MCF 10A (cell line): ENCODE data around the gene PC. TPM values are rescaled to one million over a fixed set of nuclear protein-coding genes. Genes with fewer than 3 reads are reported as not detected.

Experiments used
- BruUV-seq: library from RNA; stranded (reverse); fragments of 400-500 nt; replicated peaks from 2 replicates; lab custom pipeline; 2021; lab: Mats Ljungman, UMichigan
- CTCF ChIA-PET: fragments of 300-600 bp; sonication (Branson Sonifier 250); formaldehyde crosslinking; extraction: SDS; loops from one replicate; lab custom pipeline; 2021; ENCODE audit warnings: antibody characterized with exemption, inconsistent platforms; lab: Yijun Ruan, JAX
- POLR2A ChIA-PET: fragments of 300-600, 350-650 bp; sonication (Branson Sonifier 250); formaldehyde crosslinking; extraction: SDS; loops from one replicate; lab custom pipeline; 2020; ENCODE audit warnings: antibody characterized with exemption, inconsistent platforms; lab: Yijun Ruan, JAX
- DNase-seq: peaks from one replicate; pipeline ENCODE4 v3.0.0-alpha.2; 2018; ENCODE audit not compliant: unreplicated experiment
- H3K27ac Mint-ChIP-seq: one replicate; pipeline ENCODE4 v1.8.0; 2022; ENCODE audit warnings: mild to moderate bottlenecking, low read depth, mixed read lengths; ENCODE audit not compliant: unreplicated experiment
- H3K27me3 Mint-ChIP-seq: one replicate; pipeline ENCODE4 v1.8.0; 2022; ENCODE audit warnings: mixed read lengths; ENCODE audit not compliant: insufficient read depth, unreplicated experiment
- H3K36me3 Mint-ChIP-seq: one replicate; pipeline ENCODE4 v1.8.0; 2022; ENCODE audit warnings: mild to moderate bottlenecking, moderate library complexity, mixed read lengths; ENCODE audit not compliant: insufficient read depth, unreplicated experiment
- H3K4me1 Mint-ChIP-seq: one replicate; pipeline ENCODE4 v1.8.0; 2022; ENCODE audit warnings: mixed read lengths; ENCODE audit not compliant: insufficient read depth, unreplicated experiment
- H3K4me3 Mint-ChIP-seq: one replicate; pipeline ENCODE4 v1.8.0; 2022; ENCODE audit warnings: mild to moderate bottlenecking, moderate library complexity, mixed read lengths; ENCODE audit not compliant: unreplicated experiment
- H3K9me3 Mint-ChIP-seq: one replicate; pipeline ENCODE4 v1.8.0; 2022; ENCODE audit warnings: mixed read lengths; ENCODE audit not compliant: unreplicated experiment
- intact Hi-C: fragments of 100-400 bp; cut with micrococcal nuclease; formaldehyde crosslinking; loops from 2 replicates; pipeline ENCODE4 v1.14.1; 2022
- total RNA-seq: library from RNA; stranded (reverse); gene quantifications from 2 replicates; pipeline ENCODE4 v1.2.3, GENCODE V29; 2022
- TF ChIP-seq, protein P1 (sequence below): fragments of 200-600 bp; IDR thresholded peaks from one replicate; pipeline ENCODE4 v1.8.0; 2022; ENCODE audit warnings: antibody characterized with exemption, mild to moderate bottlenecking; ENCODE audit not compliant: unreplicated experiment

The PC gene
- total RNA-seq, 1 experiment from 2014 or later, result 37.7 TPM

DNA sequence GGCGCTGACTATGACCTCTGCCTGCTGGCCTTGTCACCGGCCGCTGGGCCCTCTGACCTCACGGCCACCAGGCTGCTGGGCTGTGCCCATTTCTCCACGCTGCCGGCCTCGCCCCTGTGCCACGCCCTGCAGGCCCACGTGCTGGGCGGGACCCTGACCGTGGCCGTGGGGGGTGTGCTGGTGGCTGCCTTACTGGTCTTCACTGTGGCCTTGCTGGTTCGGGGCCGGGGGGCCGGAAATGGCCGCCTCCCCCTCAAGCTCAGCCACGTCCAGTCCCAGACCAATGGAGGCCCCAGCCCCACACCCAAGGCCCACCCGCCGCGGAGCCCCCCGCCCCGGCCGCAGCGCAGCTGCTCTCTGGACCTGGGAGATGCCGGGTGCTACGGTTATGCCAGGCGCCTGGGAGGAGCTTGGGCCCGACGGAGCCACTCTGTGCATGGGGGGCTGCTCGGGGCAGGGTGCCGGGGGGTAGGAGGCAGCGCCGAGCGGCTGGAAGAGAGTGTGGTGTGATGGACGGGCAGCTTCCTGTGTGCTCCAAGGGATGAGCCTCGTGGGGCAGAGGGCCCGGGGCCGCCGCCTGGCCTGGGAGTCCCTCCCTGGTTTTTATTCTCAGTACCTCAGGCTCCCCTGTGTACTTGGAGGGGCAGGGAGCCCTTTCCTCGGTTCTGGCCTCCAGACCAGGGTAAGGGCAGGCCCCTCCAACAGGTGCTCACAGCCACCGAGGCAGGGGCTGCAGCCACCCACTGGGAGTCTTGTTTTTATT lies 98.3 kb downstream of the PC start:
- H3K27me3 Mint-ChIP-seq, result no peaks in the 10 kb centered on the region
- no TSS peak for BruUV-seq
- TF ChIP-seq, protein P1, sequence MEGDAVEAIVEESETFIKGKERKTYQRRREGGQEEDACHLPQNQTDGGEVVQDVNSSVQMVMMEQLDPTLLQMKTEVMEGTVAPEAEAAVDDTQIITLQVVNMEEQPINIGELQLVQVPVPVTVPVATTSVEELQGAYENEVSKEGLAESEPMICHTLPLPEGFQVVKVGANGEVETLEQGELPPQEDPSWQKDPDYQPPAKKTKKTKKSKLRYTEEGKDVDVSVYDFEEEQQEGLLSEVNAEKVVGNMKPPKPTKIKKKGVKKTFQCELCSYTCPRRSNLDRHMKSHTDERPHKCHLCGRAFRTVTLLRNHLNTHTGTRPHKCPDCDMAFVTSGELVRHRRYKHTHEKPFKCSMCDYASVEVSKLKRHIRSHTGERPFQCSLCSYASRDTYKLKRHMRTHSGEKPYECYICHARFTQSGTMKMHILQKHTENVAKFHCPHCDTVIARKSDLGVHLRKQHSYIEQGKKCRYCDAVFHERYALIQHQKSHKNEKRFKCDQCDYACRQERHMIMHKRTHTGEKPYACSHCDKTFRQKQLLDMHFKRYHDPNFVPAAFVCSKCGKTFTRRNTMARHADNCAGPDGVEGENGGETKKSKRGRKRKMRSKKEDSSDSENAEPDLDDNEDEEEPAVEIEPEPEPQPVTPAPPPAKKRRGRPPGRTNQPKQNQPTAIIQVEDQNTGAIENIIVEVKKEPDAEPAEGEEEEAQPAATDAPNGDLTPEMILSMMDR, result no peak
- H3K27ac Mint-ChIP-seq, result no peak overlapping the region
- POLR2A ChIA-PET, result interaction anchor here (2.5 kb wide), 1 partner anchor 76 kb away, joined by 19 read pairs; no protein-coding TSS in a partner anchor
- DNase-seq, result no peak
- CTCF ChIA-PET, result interaction anchor here (0.6 to 1.2 kb wide), 2 partner anchors 9 to 116 kb away, joined by 3 read pairs; partner anchors contain the start of gene C11orf86
- H3K4me1 Mint-ChIP-seq, result peaks cover 6% of the 10 kb centered on the region
- intact Hi-C loops, result loop anchor here (5.0 to 10.0 kb wide), 2 partner anchors 112 to 195 kb away; partner anchors contain the start of gene RHOD
- H3K9me3 Mint-ChIP-seq, result no peaks in the 10 kb centered on the region
- peaks cover 68% of the 10 kb centered on the region for H3K36me3 Mint-ChIP-seq
- H3K4me3 Mint-ChIP-seq, result no peak overlapping the region

DNA sequence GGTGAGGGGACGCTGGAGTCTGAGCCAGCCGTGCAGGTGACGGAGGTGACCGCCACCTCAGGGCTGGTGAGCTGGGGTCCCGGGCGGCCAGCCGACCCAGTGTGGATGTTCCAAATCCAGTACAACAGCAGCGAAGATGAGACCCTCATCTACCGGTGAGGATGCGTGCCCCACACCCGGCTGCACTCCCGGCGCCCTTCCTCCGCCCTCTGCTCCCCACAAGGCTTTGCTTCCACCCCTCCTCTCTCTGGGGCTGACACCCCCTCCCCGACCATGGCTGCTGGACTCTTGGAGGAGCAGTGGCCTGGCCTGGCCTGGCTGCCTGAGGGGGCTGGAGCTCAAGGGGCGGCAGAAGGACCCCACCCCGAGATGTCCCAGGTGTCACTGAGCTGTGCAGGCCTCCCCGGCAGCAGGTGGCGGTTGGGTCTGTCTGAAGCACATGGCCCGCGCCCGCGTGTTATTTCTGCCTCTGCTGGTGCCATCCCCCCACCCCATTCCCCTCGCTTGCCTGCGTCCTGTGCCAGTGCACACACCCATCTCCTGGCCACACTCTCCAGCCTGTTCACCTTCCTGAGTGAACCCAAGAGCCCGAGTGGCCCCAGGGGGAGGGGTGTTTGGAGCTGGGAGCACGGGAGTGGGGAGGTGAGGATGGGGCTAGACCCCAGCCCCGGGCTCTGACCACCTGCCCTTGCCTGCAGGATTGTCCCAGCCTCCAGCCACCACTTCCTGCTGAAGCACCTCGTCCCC lies 99.1 kb downstream of the PC start:
- Mint-ChIP-seq H3K27me3 (no peaks in the 10 kb centered on the region), H3K27ac (no peak overlapping the region), H3K4me1 (peaks cover 6% of the 10 kb centered on the region), H3K4me3 (peak overlapping the region; percentile 48), H3K36me3 (peaks cover 71% of the 10 kb centered on the region), H3K9me3 (no peaks in the 10 kb centered on the region)
- no TSS peak for BruUV-seq
- ChIA-PET POLR2A (interaction anchor here (2.5 kb wide), 1 partner anchor 77 kb away, joined by 19 read pairs; no protein-coding TSS in a partner anchor), CTCF (interaction anchor here (0.6 to 1.2 kb wide), 2 partner anchors 10 to 116 kb away, joined by 3 read pairs; partner anchors contain the start of gene C11orf86)
- TF ChIP-seq, protein P1, result no peak
- no peak for DNase-seq
- intact Hi-C loops, result loop anchor here (5.0 to 10.0 kb wide), 2 partner anchors 113 to 196 kb away; partner anchors contain the start of gene RHOD

- TF ChIP-seq, protein P1, result no peak
- Mint-ChIP-seq H3K36me3 (peaks cover 64% of the 10 kb centered on the region), H3K9me3 (no peaks in the 10 kb centered on the region), H3K4me3 (peak overlapping the region; percentile 80), H3K4me1 (peaks cover 6% of the 10 kb centered on the region), H3K27me3 (no peaks in the 10 kb centered on the region), H3K27ac (no peak overlapping the region)
- TSS peak; percentile 33 for BruUV-seq
- ChIA-PET POLR2A (interaction anchor here (0.8 to 2.5 kb wide), 3 partner anchors 22 to 99 kb away, joined by 3 to 19 read pairs (median 4); no protein-coding TSS in a partner anchor), CTCF (no interaction called here)
- DNase-seq, result no peak
- intact Hi-C loops, result loop anchor here (5.0 to 10.0 kb wide), 2 partner anchors 114 to 196 kb away; partner anchors contain the start of gene RHOD
These were observed 99.8 kb downstream of the PC start for GRCh38 chr11:66858186-66858938.
